H1 (cell line): ENCODE results near the gene CFAP54. TPM values are rescaled to one million over a fixed set of nuclear protein-coding genes. Genes with fewer than 3 reads are reported as not detected.

ENCODE experiments used
- CTCF ChIA-PET: fragments of 300-600 bp; sonication (Branson Sonifier 250); formaldehyde crosslinking; loops from one replicate; lab custom pipeline; 2021; ENCODE audit not compliant: partially characterized antibody; lab: Charles Lee
- POLR2A ChIA-PET: fragments of 300-600 bp; sonication (Branson Sonifier 250); formaldehyde crosslinking; loops from one replicate; lab custom pipeline; 2021; ENCODE audit warnings: inconsistent platforms; ENCODE audit not compliant: partially characterized antibody; lab: Charles Lee
- DNase-seq, 2 experiments: peaks; one replicate each; pipeline versions ENCODE4 v3.0.0 to v3.0.0-alpha.2; 2010 to 2022; ENCODE audit warnings: low spot score in 2 of 2, low read depth in 1 of 2, mixed read lengths in 1 of 2
- FAIRE-seq: peaks from 2 replicates; lab custom pipeline; 2011; peaks lifted over from hg19 to GRCh38; lab: Jason Lieb, UNC
- H2AFZ ChIP-seq: 2 replicates; pipeline ENCODE4 v1.8.1; 2012; ENCODE audit warnings: low read length, inconsistent platforms
- H2AK5ac ChIP-seq: 2 replicates; pipeline ENCODE4 v1.6.1; 2013; ENCODE audit warnings: low read depth, low read length
- H2BK120ac ChIP-seq: replicated peaks from 2 replicates; pipeline ENCODE3; 2013; ENCODE audit warnings: low read depth, low read length, inconsistent platforms
- H2BK12ac ChIP-seq: 2 replicates; pipeline ENCODE4 v1.6.1; 2013; ENCODE audit warnings: low read depth, low read length
- H2BK15ac ChIP-seq: 2 replicates; pipeline ENCODE4 v1.6.1; 2013; ENCODE audit warnings: low read length
- H2BK20ac ChIP-seq: 2 replicates; pipeline ENCODE4 v1.6.1; 2013; ENCODE audit warnings: low read length
- H2BK5ac ChIP-seq: 2 replicates; pipeline ENCODE4 v1.6.1; 2013; ENCODE audit warnings: low read depth, low read length
- H3K14ac ChIP-seq: 2 replicates; pipeline ENCODE4 v1.6.1; 2013; ENCODE audit warnings: inconsistent platforms; ENCODE audit not compliant: insufficient read length
- H3K18ac ChIP-seq: 2 replicates; pipeline ENCODE4 v1.6.1; 2013; ENCODE audit warnings: low read length; ENCODE audit errors: extremely low read depth
- H3K23ac ChIP-seq: 2 replicates; pipeline ENCODE4 v1.6.1; 2013; ENCODE audit warnings: inconsistent platforms; ENCODE audit not compliant: insufficient read length
- H3K23me2 ChIP-seq: 2 replicates; pipeline ENCODE4 v1.6.1; 2013; ENCODE audit warnings: low read depth, low read length
- H3K27ac ChIP-seq: 2 replicates; pipeline ENCODE4 v1.6.1; 2011; ENCODE audit warnings: low read depth, low read length, inconsistent platforms
- H3K27me3 ChIP-seq, 4 experiments: replicated peaks in 1 of 4; 1 replicate in 1 of 4; 2 replicates in 3 of 4; pipeline versions ENCODE4 v1.6.1 to v1.8.1; 2011 to 2013; ENCODE audit warnings: low read length in 3 of 4, mild to moderate bottlenecking in 3 of 4, inconsistent platforms in 2 of 4, mixed read lengths in 2 of 4, moderate library complexity in 1 of 4; ENCODE audit not compliant: control insufficient read depth in 3 of 4, insufficient read depth in 3 of 4; ENCODE audit errors: extremely low read depth in 1 of 4
- H3K36me3 ChIP-seq, 4 experiments: 2 replicates each; pipeline versions ENCODE4 v1.6.1 to v1.8.1; 2011 to 2013; ENCODE audit warnings: mild to moderate bottlenecking in 4 of 4, low read length in 3 of 4, moderate library complexity in 2 of 4, control low read depth in 1 of 4, inconsistent platforms in 1 of 4; ENCODE audit not compliant: insufficient read depth in 4 of 4, control insufficient read depth in 2 of 4
- H3K4ac ChIP-seq: replicated peaks from 2 replicates; pipeline ENCODE3; 2013; ENCODE audit warnings: low read length, low read depth, mixed read lengths, inconsistent platforms; ENCODE audit not compliant: insufficient read length
- H3K4me1 ChIP-seq, 4 experiments: replicated peaks in 1 of 4; 1 replicate in 1 of 4; 2 replicates in 3 of 4; pipeline versions ENCODE4 v1.6.1 to v1.8.1; 2011 to 2013; ENCODE audit warnings: low read length in 3 of 4, inconsistent platforms in 2 of 4, mixed read lengths in 1 of 4; ENCODE audit not compliant: insufficient read depth in 4 of 4, control insufficient read depth in 3 of 4
- H3K4me2 ChIP-seq, 2 experiments: 2 replicates each; pipeline versions ENCODE4 v1.6.1 to v1.8.1; 2011 to 2013; ENCODE audit warnings: low read depth in 2 of 2, low read length in 2 of 2, control low read depth in 1 of 2, inconsistent platforms in 1 of 2, mild to moderate bottlenecking in 1 of 2; ENCODE audit not compliant: insufficient read depth in 1 of 2
- H3K4me3 ChIP-seq, 4 experiments: fragments of 200-600, 300-600 bp in 1 of 4; sonication (generic), shearing (Covaris generic), sonication (Bioruptor Twin) in 1 of 4; 2 replicates each; pipeline versions ENCODE4 v1.5.1 to v1.8.1; 2011 to 2016; ENCODE audit warnings: low read length in 4 of 4, low read depth in 3 of 4, control low read depth in 2 of 4, inconsistent platforms in 2 of 4, mild to moderate bottlenecking in 2 of 4, mixed read lengths in 1 of 4, moderate library complexity in 1 of 4; ENCODE audit not compliant: insufficient read depth in 2 of 4; ENCODE audit errors: extremely low read depth in 1 of 4
- H3K56ac ChIP-seq: replicated peaks from 2 replicates; pipeline ENCODE3; 2013; ENCODE audit warnings: low read depth, mild to moderate bottlenecking, mixed read lengths, low read length, inconsistent platforms; ENCODE audit not compliant: insufficient read length
- H3K79me1 ChIP-seq: 2 replicates; pipeline ENCODE4 v1.6.1; 2013; ENCODE audit warnings: low read depth, low read length, control low read depth
- H3K79me2 ChIP-seq, 2 experiments: 2 replicates each; pipeline versions ENCODE4 v1.6.1 to v1.8.1; 2012 to 2013; ENCODE audit warnings: low read length in 2 of 2, mild to moderate bottlenecking in 2 of 2, inconsistent platforms in 1 of 2; ENCODE audit not compliant: insufficient read depth in 2 of 2, control insufficient read depth in 1 of 2
- H3K9ac ChIP-seq, 4 experiments: replicated peaks in 1 of 4; 1 replicate in 1 of 4; 2 replicates in 3 of 4; pipeline versions ENCODE4 v1.6.1 to v1.8.1; 2011 to 2013; ENCODE audit warnings: low read depth in 3 of 4, low read length in 3 of 4, control low read depth in 2 of 4, mild to moderate bottlenecking in 2 of 4, moderate library complexity in 2 of 4, inconsistent platforms in 1 of 4; ENCODE audit errors: extremely low read depth in 1 of 4
- H3K9me3 ChIP-seq, 2 experiments: 2 replicates each; pipeline versions ENCODE4 v1.6.1 to v1.8.1; 2012 to 2013; ENCODE audit warnings: mild to moderate bottlenecking in 2 of 2, moderate library complexity in 2 of 2, control low read depth in 1 of 2, inconsistent platforms in 1 of 2, low read depth in 1 of 2, low read length in 1 of 2, mixed read lengths in 1 of 2; ENCODE audit not compliant: insufficient read depth in 2 of 2
- H4K20me1 ChIP-seq, 2 experiments: replicated peaks in 1 of 2; 2 replicates each; pipeline versions ENCODE3 to v1.8.1; 2011 to 2013; ENCODE audit warnings: inconsistent platforms in 2 of 2, low read length in 2 of 2, mild to moderate bottlenecking in 1 of 2; ENCODE audit not compliant: insufficient read depth in 2 of 2, control insufficient read depth in 1 of 2
- H4K5ac ChIP-seq: 2 replicates; pipeline ENCODE4 v1.6.1; 2013; ENCODE audit warnings: low read length, low read depth, mixed read lengths, inconsistent platforms; ENCODE audit not compliant: insufficient read length
- H4K8ac ChIP-seq: 2 replicates; pipeline ENCODE4 v1.8.0; 2013; ENCODE audit warnings: mild to moderate bottlenecking, moderate library complexity, low read length, inconsistent platforms; ENCODE audit not compliant: insufficient read depth; ENCODE audit errors: extremely low read depth
- H4K91ac ChIP-seq: replicated peaks from 2 replicates; pipeline ENCODE3; 2013; ENCODE audit warnings: low read length, mixed read lengths, inconsistent platforms; ENCODE audit not compliant: insufficient read length
- ASH2L ChIP-seq: fragments of 200-600, 300-600 bp; sonication (generic); IDR thresholded peaks from one replicate; pipeline ENCODE4 v1.7.1; 2017; ENCODE audit warnings: low read length
- BCL11A ChIP-seq, 2 experiments: IDR thresholded peaks; one replicate each; pipeline ENCODE4 v1.6.1; 2011; ENCODE audit warnings: low read depth in 2 of 2, low read length in 2 of 2, mild to moderate bottlenecking in 2 of 2
- BRCA1 ChIP-seq: IDR thresholded peaks from 2 replicates; pipeline ENCODE4 v1.6.1; 2012; ENCODE audit warnings: low read depth, low read length, improper control_type of control experiment
- CBX5 ChIP-seq: fragments of 300-800, 300-1000 bp; sonication (generic); IDR thresholded peaks from 2 replicates; pipeline ENCODE4 v1.7.1; 2016; ENCODE audit warnings: antibody characterized with exemption, low read length, low read depth
- CBX8 ChIP-seq: fragments of 300-800, 300-1000 bp; sonication (generic); IDR thresholded peaks from 2 replicates; pipeline ENCODE4 v1.7.1; 2016; ENCODE audit warnings: low read depth, low read length, borderline replicate concordance
- CHD1 ChIP-seq: IDR thresholded peaks from 2 replicates; pipeline ENCODE4 v1.6.1; 2012; ENCODE audit warnings: low read depth, low read length, improper control_type of control experiment
- CTBP2 ChIP-seq: IDR thresholded peaks from 2 replicates; pipeline ENCODE4 v1.7.0; 2011; ENCODE audit warnings: borderline replicate concordance, mild to moderate bottlenecking, moderate library complexity, mixed read lengths, low read length; ENCODE audit not compliant: insufficient read depth, insufficient read length
- FOSL1 ChIP-seq: IDR thresholded peaks from 2 replicates; pipeline ENCODE4 v1.6.1; 2011; ENCODE audit warnings: mild to moderate bottlenecking, low read depth, low read length, moderate library complexity; ENCODE audit not compliant: insufficient read depth
- JUND ChIP-seq: IDR thresholded peaks from 2 replicates; pipeline ENCODE4 v1.6.1; 2011; ENCODE audit warnings: mild to moderate bottlenecking, improper control_type of control experiment, low read length
- RXRA ChIP-seq: IDR thresholded peaks from 2 replicates; pipeline ENCODE4 v1.6.1; 2011; ENCODE audit warnings: low read depth, mild to moderate bottlenecking, low read length, moderate library complexity; ENCODE audit not compliant: insufficient read depth
- SIN3A ChIP-seq, 2 experiments: IDR thresholded peaks in 1 of 2; conservative IDR thresholded peaks in 1 of 2; 2 replicates each; pipeline ENCODE4 v1.6.1; 2011 to 2012; ENCODE audit warnings: low read length in 2 of 2, improper control_type of control experiment in 1 of 2, low read depth in 1 of 2, mild to moderate bottlenecking in 1 of 2
- SP4 ChIP-seq: IDR thresholded peaks from 2 replicates; pipeline ENCODE4 v1.6.1; 2012; ENCODE audit warnings: low read length, inconsistent platforms
- TCF12 ChIP-seq: IDR thresholded peaks from 2 replicates; pipeline ENCODE4 v1.6.1; 2011; ENCODE audit warnings: low read depth, mild to moderate bottlenecking, low read length
- WGBS, 2 experiments: shearing (Covaris generic) in 1 of 2; methylation state at CpG; one replicate each; pipeline versions ENCODE4 v1.1.6 to v1.1.7; 2013 to 2015; ENCODE audit warnings: low lambda C conversion rate in 2 of 2, mixed read lengths in 2 of 2, inconsistent platforms in 1 of 2, low coverage in 1 of 2, missing lambda C conversion rate in 1 of 2; ENCODE audit not compliant: insufficient replicate concordance in 2 of 2, insufficient coverage in 1 of 2, insufficient read length in 1 of 2; ENCODE audit errors: extremely low coverage in 1 of 2, missing lambda C conversion rate in 1 of 2; 5-methylcytosine and 5-hydroxymethylcytosine counted together
- polyA plus RNA-seq, 7 experiments: library from polyadenylated mRNA; depleted of rRNA in 3 of 7; stranded (reverse) in 5 of 7; unstranded in 2 of 7; fragments of >200 nt in 5 of 7; fragments of 200-250 nt in 2 of 7; gene quantifications; 1 replicate in 5 of 7; 2 replicates in 1 of 7; 4 replicates in 1 of 7; pipeline versions ENCODE4 v1.2.1 to v1.2.3, GENCODE V29; 2011 to 2013; ENCODE audit warnings: missing spikeins in 2 of 7, mixed read lengths in 2 of 7
- total RNA-seq: library from RNA; stranded (reverse); fragmentation: NEBNext Ultra II Directional; extraction: Animal tissue kit (Norgen Biotek cat#: 25700); gene quantifications from 2 replicates; pipeline ENCODE4 v1.2.1, GENCODE V29; 2021

CFAP54 gene
- total and polyA plus RNA-seq, 2 of the 8 experiments (the other 6 are each of a cell fraction or from before 2014, with no cell fraction given): 0.17 to 0.33 TPM

- H2BK12ac ChIP-seq: no peak overlapping the region
- no peak overlapping the region for H3K18ac ChIP-seq
- H3K36me3 ChIP-seq: no peaks in the 10 kb centered on the region
- H3K79me2 ChIP-seq: no peaks in the 10 kb centered on the region
- no peak overlapping the region for H2BK20ac ChIP-seq
- H2BK5ac ChIP-seq: no peak overlapping the region
- H2BK15ac ChIP-seq: no peak overlapping the region
- FAIRE-seq (no peak), DNase-seq (no peak)
- no peaks in the 10 kb centered on the region for H3K9me3 ChIP-seq
- no peak overlapping the region for H4K5ac ChIP-seq
- no peaks in the 10 kb centered on the region for H4K20me1 ChIP-seq
- no peak overlapping the region for H3K23ac ChIP-seq
- H3K27me3 ChIP-seq: no peaks in the 10 kb centered on the region
- no peak overlapping the region for H3K4ac ChIP-seq
- H2BK120ac ChIP-seq: no peak overlapping the region
- ChIA-PET CTCF (interaction anchor here (1.2 kb wide), 1 partner anchor 12 kb away, joined by 3 read pairs; no protein-coding TSS in a partner anchor), POLR2A (interaction anchor here (0.6 kb wide), 1 partner anchor 367 kb away, joined by 3 read pairs; no protein-coding TSS in a partner anchor)
- H3K4me3 ChIP-seq: no peak overlapping the region
- no peak overlapping the region for H2AFZ ChIP-seq
- no peak overlapping the region for H4K91ac ChIP-seq
- H4K8ac ChIP-seq: no peak overlapping the region
- H3K9ac ChIP-seq: no peak overlapping the region
- H3K56ac ChIP-seq: no peak overlapping the region
- no peaks in the 10 kb centered on the region for H3K79me1 ChIP-seq
- H3K14ac ChIP-seq: no peak overlapping the region
- H3K27ac ChIP-seq: no peak overlapping the region
- H2AK5ac ChIP-seq: no peak overlapping the region
- peaks cover 0 to 3% (median 0%) of the 10 kb centered on the region in 4 experiments; a peak in 1 of 7 replicates for H3K4me1 ChIP-seq
- WGBS, 2 experiments: 92% methylated on average over 3 of the region's 3 CpGs; no CpG with 5 or more reads in 1 of the 2 experiments
- no peaks in the 10 kb centered on the region for H3K23me2 ChIP-seq
- H3K4me2 ChIP-seq: no peak overlapping the region
- no peak for TF ChIP-seq TCF12
- TF ChIP-seq BRCA1: no peak
- TF ChIP-seq CBX8: no peak
- TF ChIP-seq JUND: no peak
- TF ChIP-seq BCL11A (IDR thresholded peaks at IDR 0.05; ENCODE audit: low read depth in 2 of 2, low read length in 2 of 2): no peak
- no peak for TF ChIP-seq SP4
- no peak for TF ChIP-seq CTBP2
- no peak for TF ChIP-seq ASH2L
- TF ChIP-seq SIN3A (conservative IDR thresholded peaks at IDR 0.05 in 1 of 2, IDR thresholded peaks at IDR 0.05 in 1 of 2; ENCODE audit: low read depth in 1 of 2, low read length in 2 of 2): no peak
- TF ChIP-seq CBX5: no peak
- no peak for TF ChIP-seq RXRA
- no peak for TF ChIP-seq CHD1
- no peak for TF ChIP-seq FOSL1
Observed at GRCh38 chr12:96810477-96810876, 321.1 kb downstream of the CFAP54 start.
